KOPT-K1 (cell line): ENCODE measurements around the gene TPTE.
"Not testable (repeated sequence)": the region's sequence is repeated elsewhere in the genome, so short reads cannot be mapped to it uniquely, and the experiment has no call there.

Source experiments
- H3K27ac ChIP-seq: fragments of 200-600 bp; sonication (generic); 2 replicates; pipeline ENCODE4 v1.5.1; 2016; ENCODE audit warnings: antibody characterized with exemption, mild to moderate bottlenecking, low read depth, low read length; ENCODE audit not compliant: poor library complexity, severe bottlenecking
- H3K36me3 ChIP-seq: fragments of 200-600 bp; sonication (generic); 2 replicates; pipeline ENCODE4 v1.5.1; 2017; ENCODE audit warnings: antibody characterized with exemption, mild to moderate bottlenecking, low read length, moderate library complexity; ENCODE audit not compliant: insufficient read depth
- H3K9me3 ChIP-seq: fragments of 200-600 bp; sonication (generic); 2 replicates; pipeline ENCODE4 v1.5.1; 2017; ENCODE audit warnings: antibody characterized with exemption, low read length, mild to moderate bottlenecking; ENCODE audit not compliant: insufficient read depth, poor library complexity, severe bottlenecking

Gene TPTE

GRCh38 chr21:10574531-10575310 lies 53.3 kb downstream of the TPTE start:
- peaks cover 44% of the 10 kb centered on the region for H3K9me3 ChIP-seq
- H3K27ac ChIP-seq, H3K36me3 ChIP-seq: not testable (repeated sequence)

- H3K27ac ChIP-seq, result no peak overlapping the region
- peaks cover 44% of the 10 kb centered on the region for H3K9me3 ChIP-seq
- no peaks in the 10 kb centered on the region for H3K36me3 ChIP-seq
Observed at GRCh38 chr21:10575311-10575667, 53.9 kb downstream of the TPTE start.

GRCh38 chr21:10578910-10579309 lies 57.5 kb downstream of the TPTE start:
- not testable (repeated sequence) for H3K36me3 ChIP-seq, H3K27ac ChIP-seq
- peaks cover 27% of the 10 kb centered on the region for H3K9me3 ChIP-seq

- peaks cover 19% of the 10 kb centered on the region for H3K9me3 ChIP-seq
- not testable (repeated sequence) for H3K36me3 ChIP-seq, H3K27ac ChIP-seq
Observed at GRCh38 chr21:10589115-10589514, 67.7 kb downstream of the TPTE start.

DNA sequence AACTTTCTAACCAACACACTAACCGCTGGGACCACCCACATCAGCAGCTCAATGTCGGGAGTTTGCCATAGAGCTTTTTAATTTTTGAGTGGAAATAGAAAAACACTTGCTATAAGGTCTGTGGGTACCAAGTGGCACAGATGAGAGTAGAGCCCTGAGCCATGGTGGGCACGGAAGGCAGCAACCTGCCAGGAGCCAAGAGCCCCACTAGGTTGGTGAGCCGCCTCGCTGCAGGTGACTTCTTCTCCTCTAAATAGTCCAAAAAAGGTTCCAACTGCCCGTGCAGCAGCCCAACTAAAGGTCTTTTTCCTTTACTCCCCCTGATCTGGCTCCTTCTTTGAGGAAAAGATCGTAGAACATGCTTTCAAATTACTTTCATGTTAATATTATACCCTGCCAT lies 85.7 kb downstream of the TPTE start:
- H3K36me3 ChIP-seq, H3K27ac ChIP-seq: not testable (repeated sequence)
- H3K9me3 ChIP-seq, result peaks cover 37% of the 10 kb centered on the region

DNA sequence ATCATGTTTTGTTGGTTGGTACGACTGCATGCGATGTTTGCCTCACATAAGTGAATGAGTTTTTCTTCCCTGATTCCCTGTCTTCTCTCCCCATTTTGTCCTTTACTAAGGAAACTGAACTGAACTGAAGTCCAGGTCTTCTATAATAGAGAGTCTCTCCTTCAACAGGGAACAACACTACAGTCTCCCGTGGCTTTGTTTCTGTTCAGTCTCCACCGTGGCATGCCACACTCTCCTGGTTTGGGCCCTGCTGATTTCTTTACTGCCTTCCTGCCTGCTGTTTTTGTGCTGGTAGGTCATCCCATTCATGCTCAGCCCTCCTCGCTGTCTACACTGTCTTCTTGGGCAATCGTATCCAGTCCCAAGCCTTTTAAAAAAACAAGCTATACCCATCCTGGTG lies 92.9 kb downstream of the TPTE start:
- H3K9me3 ChIP-seq, result peaks cover 38% of the 10 kb centered on the region

DNA sequence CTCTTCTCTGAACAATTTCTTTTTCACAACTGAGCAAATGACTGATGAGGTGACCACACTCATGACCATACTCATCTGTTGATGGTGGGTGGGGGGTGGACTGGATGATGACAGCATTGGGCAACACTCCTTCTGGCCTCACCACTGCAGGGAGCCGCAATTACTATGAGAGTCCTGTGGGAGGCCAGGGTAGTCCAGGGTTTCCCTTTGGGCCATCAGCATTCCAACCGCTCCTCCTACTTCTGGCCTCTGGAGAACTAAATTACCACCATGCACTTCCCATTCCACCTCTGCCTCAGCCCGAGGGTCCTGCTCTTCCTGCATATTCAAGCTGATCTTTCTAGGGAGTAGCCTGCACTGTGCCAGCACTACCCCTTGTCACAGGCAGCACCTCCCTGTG lies 94.7 kb downstream of the TPTE start:
- not testable (repeated sequence) for H3K36me3 ChIP-seq, H3K27ac ChIP-seq
- H3K9me3 ChIP-seq, result peaks cover 33% of the 10 kb centered on the region

More for the DNA sequence above, 92.9 kb downstream of the TPTE start:
- not testable (repeated sequence) for H3K36me3 ChIP-seq, H3K27ac ChIP-seq

GRCh38 chr21:10616535-10616934 lies 95.2 kb downstream of the TPTE start:
- H3K36me3 ChIP-seq, result no peaks in the 10 kb centered on the region

GRCh38 chr21:10617133-10617752 lies 95.9 kb downstream of the TPTE start:
- H3K27ac ChIP-seq, H3K36me3 ChIP-seq: not testable (repeated sequence)
- peaks cover 32% of the 10 kb centered on the region for H3K9me3 ChIP-seq

More at GRCh38 chr21:10616535-10616934, 95.2 kb downstream of the TPTE start:
- Histone ChIP-seq H3K27ac (no peak overlapping the region), H3K9me3 (peaks cover 34% of the 10 kb centered on the region)

GRCh38 chr21:10627316-10627863 lies 106.0 kb downstream of the TPTE start:
- no peaks in the 10 kb centered on the region for H3K36me3 ChIP-seq
- peaks cover 37% of the 10 kb centered on the region for H3K9me3 ChIP-seq
- no peak overlapping the region for H3K27ac ChIP-seq

GRCh38 chr21:10629239-10629638 lies 107.9 kb downstream of the TPTE start:
- H3K27ac ChIP-seq, H3K36me3 ChIP-seq: not testable (repeated sequence)
- H3K9me3 ChIP-seq, result peaks cover 34% of the 10 kb centered on the region

DNA sequence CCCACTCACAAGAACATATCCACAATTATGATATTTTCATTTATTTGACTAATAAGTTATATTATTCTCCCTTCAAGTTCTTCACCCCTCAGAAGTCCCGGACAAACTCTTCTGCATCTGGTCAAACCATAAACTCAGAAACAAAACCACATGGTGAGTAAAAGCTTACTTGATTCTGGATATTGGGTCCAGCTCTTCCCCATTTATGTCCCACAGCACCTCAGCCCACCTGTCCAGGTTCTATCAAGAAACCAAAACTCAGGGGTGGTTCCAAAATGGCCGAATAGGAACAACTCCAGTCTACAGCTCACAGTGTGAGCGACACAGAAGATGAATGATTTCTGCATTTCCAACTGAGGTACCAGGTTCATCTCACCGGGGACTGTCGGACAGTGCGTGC lies 109.4 kb downstream of the TPTE start:
- not testable (repeated sequence) for H3K27ac ChIP-seq, H3K36me3 ChIP-seq
- peaks cover 34% of the 10 kb centered on the region for H3K9me3 ChIP-seq

DNA sequence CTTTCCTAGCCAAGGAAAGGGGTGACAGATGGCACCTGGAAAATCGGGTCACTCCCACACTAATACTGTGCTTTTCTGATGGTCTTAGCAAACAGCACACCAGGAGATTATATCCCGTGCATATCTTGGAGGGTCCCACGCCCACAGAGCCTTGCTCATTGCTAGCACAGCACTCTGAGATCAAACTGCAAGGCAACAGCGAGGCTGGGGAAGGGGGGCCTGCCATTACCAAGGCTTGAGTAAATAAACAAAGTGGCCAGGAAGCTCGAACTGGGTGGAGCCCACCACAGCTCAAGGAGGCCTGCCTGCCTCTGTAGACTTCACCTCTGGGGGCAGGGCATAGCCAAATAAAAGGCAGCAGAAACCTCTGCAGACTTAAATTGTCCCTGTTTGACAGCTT lies 109.9 kb downstream of the TPTE start:
- H3K27ac ChIP-seq, H3K36me3 ChIP-seq: not testable (repeated sequence)
- H3K9me3 ChIP-seq, result peaks cover 34% of the 10 kb centered on the region

DNA sequence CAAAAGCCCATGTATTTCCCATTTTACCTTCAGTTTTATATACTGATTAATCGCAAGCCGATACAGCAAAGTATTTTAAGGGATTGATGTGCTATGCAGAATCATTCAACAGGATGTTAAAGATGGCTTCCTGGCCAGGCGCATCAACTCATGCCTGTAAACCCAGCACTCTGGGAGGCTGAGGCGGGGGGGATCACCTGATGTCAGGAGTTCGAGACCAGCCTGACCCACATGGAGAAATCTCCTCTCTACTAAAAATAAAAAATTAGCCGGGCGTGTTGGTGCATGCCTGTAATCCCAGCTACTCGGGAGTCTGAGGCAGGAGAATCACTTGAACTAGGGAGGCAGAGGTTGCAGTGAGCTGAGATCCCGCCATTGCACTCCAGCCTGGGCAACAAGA lies 116.8 kb downstream of the TPTE start:
- H3K27ac ChIP-seq, H3K36me3 ChIP-seq: not testable (repeated sequence)
- H3K9me3 ChIP-seq, result peaks cover 48% of the 10 kb centered on the region

DNA sequence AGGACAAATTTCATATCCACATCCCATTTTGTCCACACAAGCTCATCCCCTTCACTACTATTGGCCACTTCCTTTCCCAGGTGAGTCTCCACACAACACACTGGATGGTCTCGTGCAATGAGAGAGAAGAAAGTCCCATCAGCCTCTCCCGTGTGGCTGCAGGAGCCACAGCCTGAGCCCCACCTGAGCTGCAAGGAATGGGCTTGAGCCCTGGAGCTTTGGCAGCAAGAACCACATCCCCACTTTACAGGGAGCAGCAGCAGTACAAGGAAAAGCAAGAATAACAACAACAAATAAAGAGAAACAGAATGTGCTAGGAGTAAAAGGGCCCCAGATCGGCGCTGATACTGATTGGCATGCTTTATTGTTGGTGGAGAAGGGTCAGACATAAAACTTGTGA lies 117.7 kb downstream of the TPTE start:
- H3K36me3 ChIP-seq, result no peaks in the 10 kb centered on the region
- no peak overlapping the region for H3K27ac ChIP-seq
- H3K9me3 ChIP-seq, result peaks cover 57% of the 10 kb centered on the region

- H3K9me3 ChIP-seq, result peaks cover 63% of the 10 kb centered on the region
Observed at GRCh38 chr21:10639746-10640145, 118.4 kb downstream of the TPTE start.

More at GRCh38 chr21:10639746-10640145, 118.4 kb downstream of the TPTE start:
- H3K36me3 ChIP-seq, H3K27ac ChIP-seq: not testable (repeated sequence)
